ACC112 (cell line): ENCODE results near the gene SLFN12L.
"Not testable (repeated sequence)": the region's sequence is repeated elsewhere in the genome, so short reads cannot be mapped to it uniquely, and the experiment has no call there.

Experiments
- H2AFZ ChIP-seq: fragments of 200-600 bp; sonication (generic); one replicate; pipeline ENCODE4 v1.6.0; 2017; ENCODE audit warnings: antibody characterized with exemption, low read length; ENCODE audit not compliant: unreplicated experiment
- H3K27ac ChIP-seq: fragments of 200-600 bp; sonication (generic); 2 replicates; pipeline ENCODE4 v1.5.1; 2014; ENCODE audit warnings: low read depth, mild to moderate bottlenecking, antibody characterized with exemption, low read length, moderate library complexity
- H3K27me3 ChIP-seq: fragments of 200-600 bp; sonication (generic); 2 replicates; pipeline ENCODE4 v1.6.1; 2014; ENCODE audit warnings: mild to moderate bottlenecking, antibody characterized with exemption, low read length, moderate library complexity, mixed read lengths; ENCODE audit not compliant: insufficient read depth
- H3K36me3 ChIP-seq: fragments of 200-600 bp; sonication (generic); 2 replicates; pipeline ENCODE4 v1.6.1; 2016; ENCODE audit warnings: mild to moderate bottlenecking, antibody characterized with exemption, low read length, moderate library complexity, mixed read lengths; ENCODE audit not compliant: insufficient read depth
- H3K4me1 ChIP-seq: fragments of 200-600 bp; sonication (generic); one replicate; pipeline ENCODE4 v1.6.1; 2016; ENCODE audit warnings: low read length, mixed read lengths; ENCODE audit not compliant: insufficient read depth, unreplicated experiment, control insufficient read depth
- H3K4me3 ChIP-seq: fragments of 200-600 bp; sonication (generic); 2 replicates; pipeline ENCODE4 v1.5.1; 2014; ENCODE audit warnings: mild to moderate bottlenecking, low read depth, low read length
- H3K79me2 ChIP-seq: fragments of 200-600 bp; sonication (generic); one replicate; pipeline ENCODE4 v1.6.0; 2016; ENCODE audit warnings: low read length; ENCODE audit not compliant: control insufficient read depth, unreplicated experiment, insufficient read depth

SLFN12L gene

GRCh38 chr17:35523296-35523695 lies 14.2 kb downstream of the SLFN12L start:
- H3K27me3 ChIP-seq = no peaks in the 10 kb centered on the region
- H3K36me3 ChIP-seq = no peaks in the 10 kb centered on the region
- no peaks in the 10 kb centered on the region for H3K79me2 ChIP-seq
- no peak overlapping the region for H3K4me3 ChIP-seq
- no peak overlapping the region for H3K27ac ChIP-seq
- H3K4me1 ChIP-seq = peaks cover 7% of the 10 kb centered on the region
- H2AFZ ChIP-seq = no peak overlapping the region

- H3K27ac ChIP-seq, H3K36me3 ChIP-seq, H3K4me1 ChIP-seq, H3K79me2 ChIP-seq, H3K4me3 ChIP-seq, H2AFZ ChIP-seq, H3K27me3 ChIP-seq: not testable (repeated sequence)
Measured at GRCh38 chr17:35521654-35522256, 15.7 kb downstream of the SLFN12L start.

GRCh38 chr17:35521150-35521549 lies 16.3 kb downstream of the SLFN12L start:
- Histone ChIP-seq H2AFZ (no peak overlapping the region), H3K4me1 (peaks cover 7% of the 10 kb centered on the region), H3K36me3 (no peaks in the 10 kb centered on the region), H3K27ac (no peak overlapping the region), H3K4me3 (no peak overlapping the region), H3K79me2 (no peaks in the 10 kb centered on the region), H3K27me3 (peaks cover 5% of the 10 kb centered on the region; the same call in 1 of the 2 replicates)

DNA sequence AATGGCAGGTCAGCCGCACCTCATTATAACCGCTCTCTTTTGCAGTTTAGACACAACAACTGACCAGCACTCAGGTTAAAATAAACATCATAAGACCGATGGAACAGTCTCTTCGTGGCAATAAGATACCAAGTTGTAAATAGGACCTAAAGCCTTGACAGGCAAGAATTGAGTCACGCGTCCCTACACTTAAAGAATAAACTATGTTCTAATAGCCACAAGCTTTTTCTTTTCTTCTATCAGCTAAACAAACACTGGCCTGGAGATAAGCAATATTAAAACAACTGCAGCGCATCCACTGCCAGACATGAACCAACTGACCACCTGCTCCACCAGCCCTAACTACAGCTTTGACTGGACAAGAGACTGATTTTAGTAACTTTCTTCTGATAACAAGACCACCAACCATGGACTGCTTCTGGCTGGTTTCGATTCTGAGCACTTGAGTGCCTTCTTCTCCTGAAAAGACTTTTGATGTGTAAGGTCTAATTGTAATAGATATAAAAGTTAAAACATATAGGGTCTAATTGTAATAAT lies 17.5 kb downstream of the SLFN12L start:
- Histone ChIP-seq H3K4me1 (peaks cover 7% of the 10 kb centered on the region), H3K36me3 (no peaks in the 10 kb centered on the region), H3K27me3 (peaks cover 8% of the 10 kb centered on the region; the same call in 1 of the 2 replicates), H3K27ac (no peak overlapping the region), H2AFZ (no peak overlapping the region), H3K4me3 (no peak overlapping the region), H3K79me2 (no peaks in the 10 kb centered on the region)

DNA sequence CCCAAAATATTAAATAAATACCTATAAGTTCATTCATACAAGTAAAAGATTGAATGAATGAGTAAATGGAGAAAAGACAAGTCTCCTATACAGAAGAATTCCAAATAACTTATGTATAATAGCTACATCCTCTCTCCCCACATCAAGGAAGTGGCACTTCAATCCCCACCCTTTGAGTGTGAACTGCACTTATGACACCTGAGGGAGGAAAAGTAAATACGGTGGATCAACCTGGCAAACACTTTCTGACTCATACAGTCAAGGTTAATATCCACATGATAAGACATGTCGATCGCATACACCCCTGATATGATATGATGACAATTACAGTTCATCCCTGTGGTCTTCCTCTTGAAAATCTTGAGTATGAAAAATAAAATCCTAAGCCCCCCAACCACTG lies 18.0 kb downstream of the SLFN12L start:
- Histone ChIP-seq H3K27me3 (peaks cover 8% of the 10 kb centered on the region; the same call in 1 of the 2 replicates), H2AFZ (no peak overlapping the region), H3K4me1 (peaks cover 7% of the 10 kb centered on the region), H3K79me2 (no peaks in the 10 kb centered on the region), H3K4me3 (no peak overlapping the region), H3K27ac (no peak overlapping the region), H3K36me3 (no peaks in the 10 kb centered on the region)

- H3K27ac ChIP-seq, H3K4me1 ChIP-seq, H3K4me3 ChIP-seq: not testable (repeated sequence)
Measured at GRCh38 chr17:35518431-35518830, 19.0 kb downstream of the SLFN12L start.

DNA sequence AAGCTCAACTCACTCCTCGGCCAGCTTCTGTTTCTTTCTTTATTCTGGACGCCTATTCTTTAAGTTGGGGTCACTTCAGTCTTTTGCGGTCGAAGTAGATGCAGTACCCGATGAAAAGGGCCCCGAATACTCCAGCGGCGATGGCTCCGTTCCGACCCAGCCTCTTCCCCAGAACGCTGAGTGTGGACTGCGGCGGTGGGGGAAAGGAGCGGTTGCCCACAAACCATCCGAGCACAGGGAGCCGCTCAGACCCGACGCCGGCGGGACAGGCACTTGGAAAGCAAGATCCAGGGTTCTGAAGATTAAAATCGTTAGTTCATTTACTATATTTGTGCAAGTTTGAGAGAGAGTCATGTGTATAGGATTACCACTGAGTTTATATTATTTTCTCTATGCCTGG lies 22.5 kb downstream of the SLFN12L start:
- Histone ChIP-seq H3K27ac (no peak overlapping the region), H2AFZ (no peak overlapping the region), H3K79me2 (no peaks in the 10 kb centered on the region), H3K4me3 (peak overlapping the region; percentile 21; the same call in 1 of the 2 replicates), H3K27me3 (peaks cover 8% of the 10 kb centered on the region; the same call in 1 of the 2 replicates), H3K36me3 (no peaks in the 10 kb centered on the region), H3K4me1 (no peaks in the 10 kb centered on the region)

More at GRCh38 chr17:35518431-35518830, 19.0 kb downstream of the SLFN12L start:
- not testable (repeated sequence) for H3K79me2 ChIP-seq, H3K36me3 ChIP-seq, H3K27me3 ChIP-seq, H2AFZ ChIP-seq

DNA sequence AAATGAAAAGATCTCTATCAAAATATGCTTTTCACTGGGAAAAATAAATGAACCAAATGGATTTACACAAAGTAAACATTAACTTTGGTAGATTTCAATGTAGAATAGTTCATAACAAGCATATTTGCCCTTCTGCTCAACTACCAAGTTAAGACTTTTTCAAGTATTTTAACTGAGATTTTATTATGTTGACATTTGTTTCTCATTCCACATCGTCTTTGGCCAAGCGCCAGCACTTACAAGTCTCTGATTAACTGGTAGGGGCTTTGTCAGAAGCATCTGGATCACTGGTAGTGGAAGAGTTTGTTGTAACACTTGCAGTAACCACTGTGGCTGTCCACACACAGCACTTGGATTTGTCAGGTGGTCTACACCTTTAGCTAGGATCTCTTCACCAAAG lies 22.9 kb downstream of the SLFN12L start:
- no peaks in the 10 kb centered on the region for H3K36me3 ChIP-seq
- H3K4me3 ChIP-seq = peak overlapping the region; percentile 21; the same call in 1 of the 2 replicates
- H3K79me2 ChIP-seq = no peaks in the 10 kb centered on the region
- no peak overlapping the region for H3K27ac ChIP-seq
- H3K27me3 ChIP-seq = peaks cover 8% of the 10 kb centered on the region; the same call in 1 of the 2 replicates
- H2AFZ ChIP-seq = no peak overlapping the region
- H3K4me1 ChIP-seq = no peaks in the 10 kb centered on the region

GRCh38 chr17:35510052-35510451 lies 27.4 kb downstream of the SLFN12L start:
- Histone ChIP-seq H3K27me3 (no peaks in the 10 kb centered on the region), H3K27ac (no peak overlapping the region)

DNA sequence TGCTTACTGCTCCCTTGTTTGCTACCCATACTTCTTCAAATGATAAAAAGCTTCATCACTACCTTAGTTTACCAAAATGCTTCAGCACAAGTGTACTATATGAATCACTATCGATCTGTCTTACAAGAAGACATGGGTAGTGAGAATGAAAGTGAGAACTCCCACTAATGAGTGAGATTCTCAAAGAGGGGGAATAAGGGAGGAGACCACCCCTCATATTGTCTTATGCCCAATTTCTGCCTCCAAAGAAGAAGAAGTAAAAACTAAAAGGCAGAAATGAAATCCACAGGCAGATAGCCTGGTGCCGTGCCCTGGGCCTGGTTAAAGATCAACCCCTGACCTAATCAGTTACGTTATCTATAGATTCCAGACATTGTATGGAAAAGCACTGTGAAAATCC lies 29.8 kb downstream of the SLFN12L start:
- not testable (repeated sequence) for H2AFZ ChIP-seq, H3K27ac ChIP-seq, H3K36me3 ChIP-seq, H3K4me3 ChIP-seq, H3K4me1 ChIP-seq, H3K27me3 ChIP-seq, H3K79me2 ChIP-seq

More at GRCh38 chr17:35510052-35510451, 27.4 kb downstream of the SLFN12L start:
- Histone ChIP-seq H3K4me3 (no peak overlapping the region), H3K36me3 (no peaks in the 10 kb centered on the region), H3K4me1 (no peaks in the 10 kb centered on the region), H3K79me2 (no peaks in the 10 kb centered on the region), H2AFZ (no peak overlapping the region)

DNA sequence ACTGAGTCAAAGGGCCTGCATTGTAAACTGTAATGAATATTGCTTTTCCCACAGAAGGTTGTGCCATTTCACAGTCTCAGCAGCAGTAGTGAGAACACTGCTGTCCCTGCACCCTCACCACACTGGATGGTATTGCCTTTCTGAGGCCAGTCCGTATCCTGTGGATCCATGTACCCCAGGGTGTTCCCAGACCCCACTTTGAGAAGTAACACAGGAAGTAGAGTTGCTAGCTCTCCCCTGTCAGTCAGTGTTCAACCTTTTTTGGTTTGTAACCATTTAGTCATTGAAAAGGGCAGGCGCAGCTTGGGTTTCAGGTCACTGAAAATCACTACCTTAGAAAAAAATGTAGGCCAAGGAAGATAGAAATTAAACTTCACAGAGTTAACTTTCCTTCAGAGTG lies 37.9 kb downstream of the SLFN12L start:
- no peaks in the 10 kb centered on the region for H3K4me1 ChIP-seq
- H2AFZ ChIP-seq = no peak overlapping the region
- H3K4me3 ChIP-seq = no peak overlapping the region
- 0 out of 2 replicates have a peak, but pooled peaks cover 4% of the 10 kb centered on the region for H3K27me3 ChIP-seq
- no peak overlapping the region for H3K27ac ChIP-seq
- no peaks in the 10 kb centered on the region for H3K79me2 ChIP-seq
- H3K36me3 ChIP-seq = no peaks in the 10 kb centered on the region
